Hindlimb muscle (tissue), 1 donor: Measurements from ENCODE around the gene CFAP47. TPM values are rescaled to one million over a fixed set of nuclear protein-coding genes. Genes with fewer than 3 reads are reported as not detected.
A peak's percentile ranks its signal among the peaks of the same experiment; 100 is the strongest.
"Not testable (repeated sequence)": the region's sequence is repeated elsewhere in the genome, so short reads cannot be mapped to it uniquely, and the experiment has no call there.

Experiments used
- DNase-seq: peaks from one replicate; pipeline ENCODE4 v3.0.0-alpha.2; 2013
- polyA plus RNA-seq: library from polyadenylated mRNA; unstranded; fragments of 120-200 nt; gene quantifications from one replicate; pipeline ENCODE4 v1.2.1, GENCODE V29; 2013; ENCODE audit not compliant: insufficient read length

CFAP47 gene, protein sequence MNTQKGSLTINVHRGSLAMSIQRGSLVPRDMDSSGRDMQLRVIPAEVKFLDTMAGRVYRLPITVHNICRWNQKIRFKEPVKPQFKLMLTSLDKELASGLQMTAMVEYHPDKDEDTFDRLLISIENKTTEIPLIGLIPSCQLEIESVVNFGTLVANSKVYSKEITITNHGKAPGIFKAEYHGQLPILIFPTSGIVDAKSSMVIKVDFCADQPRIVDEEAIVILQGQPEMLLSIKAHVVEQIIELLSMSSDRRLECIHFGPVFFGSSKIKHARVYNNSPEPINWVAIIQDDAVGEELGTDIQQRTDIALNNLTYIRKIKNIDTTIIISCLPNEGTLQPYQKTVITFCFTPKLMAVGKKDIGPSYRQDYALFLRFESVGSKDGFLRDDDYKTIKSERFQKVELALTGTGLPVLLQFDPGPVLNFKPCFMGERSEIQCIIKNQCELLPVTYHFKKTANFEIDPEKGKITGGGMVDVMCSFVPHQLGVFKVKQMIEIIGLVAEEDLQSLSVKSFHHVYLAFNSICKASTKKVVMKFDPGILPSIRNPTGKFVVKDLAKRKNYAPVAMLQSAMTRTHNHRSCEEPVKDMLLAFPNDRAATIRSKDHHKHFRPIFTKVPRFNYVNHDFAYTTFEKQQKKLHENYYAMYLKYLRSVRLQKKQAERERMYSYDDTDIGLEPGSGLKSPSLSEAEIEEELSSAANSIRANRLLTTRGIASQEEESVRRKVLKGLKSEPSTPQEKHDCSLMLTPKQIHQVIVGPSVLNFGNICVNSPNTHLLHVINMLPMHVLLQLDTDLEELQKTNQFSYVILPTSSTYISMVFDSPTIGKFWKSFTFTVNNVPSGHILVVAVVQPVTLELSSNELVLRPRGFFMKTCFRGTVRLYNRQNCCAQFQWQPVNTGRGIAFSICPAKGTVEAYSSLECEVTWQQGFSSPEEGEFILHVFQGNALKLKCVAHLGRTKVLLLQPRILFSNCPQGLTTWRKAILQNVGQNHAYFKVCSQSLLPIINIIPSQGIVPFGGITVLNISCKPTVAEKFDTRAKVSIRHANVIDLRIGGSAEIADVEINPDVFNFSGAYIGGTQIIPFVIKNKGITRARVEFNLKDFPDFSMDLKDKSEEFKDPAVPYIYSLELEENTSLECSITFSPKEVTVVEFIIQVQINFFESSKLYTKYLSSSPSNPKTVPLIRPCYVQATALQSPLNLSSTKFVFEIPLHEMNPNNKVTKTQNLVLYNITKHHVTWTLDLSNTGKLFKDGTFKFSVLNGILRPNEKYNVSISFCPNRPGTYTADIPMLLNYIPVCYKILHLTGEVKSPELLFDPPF (N-terminal part only)
- not detected for polyA plus RNA-seq

DNA sequence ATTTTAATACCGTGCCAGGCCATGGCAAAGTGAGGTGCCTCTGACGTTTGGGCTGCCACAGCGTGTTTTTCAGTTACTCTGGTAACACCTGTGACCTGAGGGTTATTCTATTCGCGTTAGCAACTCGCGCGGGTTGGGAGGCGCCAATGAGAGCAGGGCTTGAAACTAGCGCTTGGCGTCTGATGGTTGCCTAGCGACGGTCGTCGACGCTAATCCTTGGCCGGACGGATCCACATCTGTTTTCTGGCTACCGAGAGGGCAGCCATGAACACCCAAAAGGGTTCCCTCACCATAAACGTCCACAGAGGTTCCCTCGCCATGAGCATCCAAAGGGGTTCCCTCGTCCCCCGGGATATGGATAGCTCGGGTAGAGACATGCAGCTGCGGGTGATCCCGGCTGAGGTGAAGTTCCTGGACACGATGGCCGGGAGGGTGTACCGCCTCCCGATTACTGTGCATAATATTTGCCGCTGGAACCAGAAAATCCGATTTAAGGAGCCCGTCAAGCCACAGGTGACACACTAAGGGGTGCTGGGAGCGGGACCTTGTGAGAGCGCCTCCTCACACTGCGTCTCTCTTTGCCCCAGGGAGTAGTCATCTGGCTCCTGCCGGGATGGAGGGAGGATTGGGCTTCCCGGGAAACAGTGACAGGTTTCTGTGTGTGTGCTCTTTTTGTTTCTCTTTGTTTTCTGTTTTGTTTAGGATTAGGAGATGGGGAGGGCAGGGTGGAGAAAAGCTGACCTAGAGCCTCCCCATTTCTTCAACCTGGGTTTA lies at the start of gene CFAP47:
CFAP47 (plus strand) TSS at position 199 of the 774 bp plus-strand sequence; CDS start at position 265, 66 bp downstream.
- peak; percentile 28 for DNase-seq

DNA sequence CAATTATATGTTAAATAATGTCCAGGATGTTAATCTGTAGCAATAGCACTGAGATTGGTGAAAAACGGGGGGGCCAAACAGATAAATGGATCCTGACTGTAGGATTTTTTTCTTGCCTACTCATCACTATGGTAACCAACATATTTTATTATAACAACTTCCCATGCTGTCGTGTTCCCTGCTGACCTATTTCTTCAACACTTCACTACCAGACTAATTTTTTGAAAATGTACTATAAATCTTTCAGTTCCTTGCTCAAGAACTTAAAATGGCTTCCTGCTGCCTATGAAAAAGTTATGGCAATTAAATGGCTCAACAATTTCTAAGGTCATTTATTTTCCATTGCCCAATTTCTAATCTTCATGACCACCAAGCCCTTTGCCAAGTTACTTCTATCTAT lies 38.9 kb upstream of the CFAP47 start:
- no peak for DNase-seq

DNA sequence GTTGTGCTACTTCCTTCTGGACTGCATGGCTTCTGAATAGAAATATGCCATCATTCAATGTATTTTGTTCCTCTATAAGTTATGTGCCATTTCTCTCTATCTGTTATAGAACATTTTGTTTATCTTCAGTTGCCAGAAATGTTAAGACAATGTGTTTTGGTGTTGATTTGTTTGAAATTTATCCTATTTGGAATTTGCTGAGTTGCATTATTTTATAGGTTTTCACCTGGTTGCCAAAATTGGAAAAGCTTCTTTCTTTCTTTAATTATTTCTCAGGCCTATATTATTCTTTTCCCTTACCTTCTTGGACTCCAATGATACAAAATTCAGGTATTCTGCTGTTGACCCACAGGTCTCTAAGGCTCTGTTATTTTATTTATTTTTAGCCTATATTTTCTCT lies 33.4 kb upstream of the CFAP47 start:
- DNase-seq: no peak

DNA sequence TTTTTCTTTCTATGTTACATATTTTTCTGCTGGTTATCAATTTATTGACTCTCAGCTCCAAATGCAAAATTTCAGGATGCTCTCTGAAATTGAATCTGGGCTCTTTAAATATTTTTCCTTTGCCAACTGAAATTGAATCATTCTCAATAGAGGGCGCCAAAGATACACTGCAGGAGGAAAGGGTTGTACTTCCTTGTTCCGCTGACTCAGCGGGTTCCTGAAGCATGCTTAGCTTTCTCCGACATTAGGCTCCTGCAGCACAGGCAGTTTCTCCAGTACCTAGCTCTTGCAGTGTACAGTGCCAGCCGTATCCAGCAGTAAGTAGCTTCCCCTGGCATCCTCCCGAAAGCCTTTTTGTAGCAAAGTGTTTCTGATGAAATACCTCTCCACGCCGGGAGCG lies 28.8 kb upstream of the CFAP47 start:
- peak; percentile 7 for DNase-seq

DNA sequence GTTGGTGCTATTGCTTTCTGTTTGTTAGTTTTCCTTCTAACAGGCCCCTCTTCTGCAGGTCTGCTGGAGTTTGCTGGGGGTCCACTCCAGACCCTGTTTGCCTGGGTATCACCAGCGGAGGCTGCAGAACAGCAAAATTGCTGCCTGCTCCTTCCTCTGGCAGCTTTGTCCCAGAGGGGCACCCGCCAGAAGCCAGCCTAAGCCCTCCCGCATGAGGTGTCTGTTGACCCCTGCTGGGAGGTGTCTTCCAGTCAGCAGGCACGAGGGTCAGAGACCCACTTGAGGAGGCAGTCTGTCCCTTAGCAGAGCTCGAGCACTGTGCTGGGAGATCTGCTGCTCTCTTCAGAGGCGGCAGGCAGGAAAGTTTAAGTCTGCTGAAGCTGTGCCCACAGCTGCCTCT lies 67.3 kb downstream of the CFAP47 start:
- not testable (repeated sequence) for DNase-seq

DNA sequence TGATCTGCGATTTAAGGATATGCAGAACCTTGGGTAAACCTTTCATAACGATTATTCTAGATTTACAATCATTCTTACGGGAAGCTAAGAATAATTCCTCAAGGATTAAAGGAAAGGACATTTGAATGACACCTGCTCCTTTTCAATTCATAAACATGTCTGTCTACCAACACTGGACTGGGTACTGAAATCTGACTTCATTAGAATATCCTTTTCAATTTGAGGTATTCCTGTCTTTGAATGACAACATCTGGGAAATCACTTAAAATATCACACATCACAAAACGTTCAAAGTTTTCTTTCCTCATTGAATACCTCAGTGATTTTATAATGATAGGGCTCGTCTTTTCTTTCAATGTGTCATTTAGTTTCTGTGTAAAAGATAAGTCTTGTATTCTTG lies 87.7 kb downstream of the CFAP47 start:
- DNase-seq: no peak

DNA sequence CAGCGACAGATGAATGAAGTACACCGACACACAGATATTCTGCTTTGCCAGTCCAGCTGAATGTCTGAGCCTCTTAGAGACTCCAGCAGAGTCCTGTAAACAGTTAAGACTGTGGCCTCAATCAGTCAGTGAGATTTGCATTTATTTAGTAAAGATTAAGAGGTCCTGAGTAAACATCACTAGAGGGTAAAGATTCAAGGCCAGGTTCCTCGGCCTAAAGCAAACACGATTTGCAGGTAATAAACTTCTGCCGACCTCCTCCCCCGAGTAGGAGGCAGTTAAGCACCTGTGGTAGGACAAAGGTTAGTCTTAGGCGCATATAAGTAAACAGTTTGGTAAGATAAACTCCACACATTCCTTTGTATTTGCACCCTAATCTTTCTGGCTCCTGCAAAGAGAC lies 99.6 kb downstream of the CFAP47 start:
- no peak for DNase-seq

DNA sequence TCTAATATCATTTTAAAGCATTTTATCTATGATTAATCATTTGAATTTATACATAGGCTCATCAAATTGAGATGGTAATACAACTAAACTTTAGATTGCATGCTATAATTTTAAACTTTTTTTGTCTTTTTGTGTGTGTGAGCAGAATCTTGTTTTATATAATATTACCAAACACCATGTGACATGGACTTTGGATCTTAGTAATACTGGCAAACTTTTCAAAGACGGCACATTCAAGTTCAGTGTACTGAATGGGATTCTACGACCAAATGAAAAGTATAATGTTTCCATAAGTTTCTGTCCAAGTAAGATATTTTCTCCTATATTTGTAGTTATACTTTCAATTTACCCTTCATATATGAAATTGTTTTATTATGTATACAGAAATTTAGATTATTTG lies 116.0 kb downstream of the CFAP47 start:
- DNase-seq: no peak

DNA sequence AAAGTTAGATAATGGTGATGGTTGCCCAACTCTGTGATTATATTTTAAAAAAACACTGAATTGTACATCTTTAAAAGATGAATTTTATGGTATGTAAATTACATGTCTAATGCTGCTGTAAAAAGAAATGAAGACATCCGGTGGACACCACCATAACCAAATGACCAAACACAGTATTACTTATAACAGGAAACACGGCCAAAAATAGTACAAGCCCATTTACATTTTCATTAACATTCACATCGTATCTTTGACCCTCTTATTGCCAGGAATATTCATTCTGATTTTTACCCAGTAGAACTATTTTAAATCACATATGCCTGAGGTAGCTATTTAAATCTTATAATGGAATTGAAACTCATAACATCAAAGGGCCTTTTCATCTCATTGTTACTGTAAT lies 143.2 kb downstream of the CFAP47 start:
- no peak for DNase-seq

DNA sequence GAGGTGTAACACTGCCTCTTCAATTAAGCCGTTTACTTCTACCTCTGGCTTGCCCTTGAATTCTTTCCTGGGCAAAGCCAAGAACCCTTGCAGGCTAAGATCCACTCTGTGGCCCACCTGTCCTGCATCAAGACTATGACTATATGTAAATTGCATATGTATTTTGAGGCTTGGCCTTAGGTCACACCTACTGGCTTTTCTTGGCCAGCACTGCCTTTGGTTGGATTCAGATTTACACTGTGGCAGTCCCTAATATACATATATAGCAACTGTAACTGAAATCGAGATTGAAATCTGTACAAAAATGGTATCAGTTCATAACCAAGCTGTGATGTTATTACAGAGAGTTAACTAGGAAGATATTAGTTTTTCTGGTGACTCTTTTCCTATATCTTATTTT lies 151.5 kb downstream of the CFAP47 start:
- DNase-seq: no peak

DNA sequence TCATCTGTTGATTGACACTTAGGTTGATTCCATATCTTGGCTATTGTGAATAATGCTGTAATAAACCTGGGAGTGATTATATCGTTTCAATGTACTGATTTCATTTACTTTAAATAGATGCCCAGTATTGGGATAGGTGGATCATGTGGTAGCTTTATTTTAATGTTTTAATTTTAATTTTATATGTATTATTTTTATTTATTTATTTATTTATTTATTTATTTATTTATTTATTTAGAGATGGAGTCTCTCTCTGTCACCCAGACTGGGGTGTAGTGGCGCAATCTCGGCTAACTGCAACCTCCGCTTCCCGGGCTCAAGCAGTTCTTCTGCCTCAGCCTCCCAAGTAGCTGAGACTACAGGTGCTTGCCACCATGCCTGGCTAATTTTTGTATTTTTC lies 155.5 kb downstream of the CFAP47 start:
- not testable (repeated sequence) for DNase-seq

DNA sequence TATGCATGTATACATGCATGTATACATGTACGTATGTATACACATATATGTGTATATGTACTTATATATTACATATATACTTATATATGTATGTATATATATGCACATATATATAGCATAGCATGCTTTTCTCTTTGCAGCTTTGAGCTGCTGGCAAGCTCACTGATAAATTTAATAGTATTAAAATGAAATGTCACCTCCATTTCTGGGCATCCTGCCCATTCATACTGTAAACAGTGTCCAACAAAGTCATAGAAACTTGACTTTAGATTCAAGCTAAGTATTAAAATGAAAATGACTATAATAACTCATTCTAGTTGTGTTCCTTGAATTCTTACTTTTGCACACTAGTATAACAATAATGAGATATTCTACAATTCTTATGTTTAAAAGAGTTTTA lies 163.7 kb downstream of the CFAP47 start:
- DNase-seq: no peak

DNA sequence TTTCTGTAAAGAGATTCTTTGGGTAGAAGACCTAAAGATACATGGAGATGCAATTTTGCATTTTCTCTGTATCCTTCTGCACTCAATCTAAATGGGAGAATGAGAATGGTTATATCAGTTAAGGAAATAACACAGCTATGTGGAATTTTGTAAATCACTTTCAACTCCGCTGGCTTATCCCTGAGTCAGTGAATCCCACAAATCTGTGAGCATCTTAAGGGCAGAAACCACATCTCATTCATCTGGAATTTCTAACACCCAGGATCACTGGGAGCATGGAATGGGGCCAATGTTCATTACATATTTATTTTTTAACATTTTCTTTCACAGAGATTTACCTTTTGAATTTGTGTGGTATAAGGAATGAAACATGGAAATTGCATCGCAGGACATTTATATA lies 167.8 kb downstream of the CFAP47 start:
- no peak for DNase-seq

DNA sequence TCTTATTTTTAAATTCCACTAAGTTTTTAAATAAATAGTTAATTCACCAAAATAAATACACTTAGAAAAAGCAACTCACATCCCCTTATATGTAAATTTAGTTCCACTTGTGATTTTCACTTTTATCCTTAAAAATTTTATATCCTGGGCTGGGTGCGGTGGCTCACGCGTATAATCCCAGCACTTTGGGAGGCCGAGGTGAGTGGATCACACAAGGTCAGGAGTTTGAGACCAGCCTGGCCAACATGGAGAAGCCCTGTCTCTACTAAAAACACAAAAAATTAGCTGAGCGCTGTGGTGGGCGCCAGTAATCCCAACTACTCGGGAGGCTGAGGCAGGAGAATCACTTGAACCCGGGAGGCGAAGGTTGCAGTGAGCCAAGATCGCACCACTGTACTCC lies 169.4 kb downstream of the CFAP47 start:
- not testable (repeated sequence) for DNase-seq

DNA sequence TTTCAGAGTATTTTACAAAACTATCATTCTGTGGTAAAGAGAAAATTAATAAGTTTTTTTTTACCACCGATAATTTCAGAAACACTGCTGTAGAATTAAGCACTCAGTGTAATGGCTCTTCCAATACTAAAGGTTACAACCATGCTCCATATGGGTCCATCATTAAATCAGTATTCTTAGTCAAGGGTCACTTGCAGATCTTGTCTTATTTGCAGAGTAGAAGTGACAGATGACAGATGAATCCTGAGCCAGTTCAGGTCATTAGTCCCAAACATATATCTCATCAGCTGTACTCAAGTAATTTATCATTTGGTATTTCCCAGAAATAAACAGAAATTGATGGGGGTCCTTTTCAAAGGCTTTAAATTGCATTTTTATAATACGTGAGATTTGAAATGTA lies 182.9 kb downstream of the CFAP47 start:
- no peak for DNase-seq

DNA sequence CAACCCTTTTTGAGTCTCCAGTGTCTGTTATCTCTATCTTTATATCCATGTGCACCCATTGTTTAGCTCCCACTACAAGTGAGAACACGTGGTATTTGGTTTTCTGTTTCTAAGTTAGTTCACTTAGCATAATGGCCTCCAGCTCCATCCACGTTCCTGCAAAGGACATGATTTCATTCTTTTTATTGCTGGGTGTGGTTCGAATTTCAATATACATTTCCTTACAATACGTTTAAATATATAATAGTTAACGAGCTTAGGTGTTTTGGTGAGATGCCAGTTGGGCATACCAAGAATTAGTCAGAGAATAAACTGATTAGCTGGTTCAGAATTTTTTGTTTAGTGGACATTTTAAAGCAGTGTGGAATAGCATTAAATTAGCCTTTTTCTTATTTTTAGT lies 196.7 kb downstream of the CFAP47 start:
- DNase-seq: no peak

DNA sequence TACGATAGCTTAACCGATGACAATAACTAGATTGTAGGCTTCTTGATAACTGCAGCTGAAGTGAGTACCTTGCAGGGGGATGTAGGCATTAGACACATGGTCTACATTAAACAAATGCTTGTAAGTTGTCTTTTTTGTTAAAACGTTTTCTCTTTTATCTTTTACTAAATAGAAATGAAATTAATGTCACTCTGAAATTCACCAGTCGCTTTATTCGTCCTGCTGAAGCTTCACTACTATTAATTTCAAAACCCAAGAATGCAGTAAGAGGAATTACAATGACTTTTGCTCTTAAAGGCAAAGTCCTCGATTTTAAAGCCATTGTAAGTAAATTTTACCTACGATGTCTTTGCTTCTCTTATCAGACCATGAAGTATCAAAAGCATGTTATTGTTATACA lies 239.7 kb downstream of the CFAP47 start:
- DNase-seq: no peak

DNA sequence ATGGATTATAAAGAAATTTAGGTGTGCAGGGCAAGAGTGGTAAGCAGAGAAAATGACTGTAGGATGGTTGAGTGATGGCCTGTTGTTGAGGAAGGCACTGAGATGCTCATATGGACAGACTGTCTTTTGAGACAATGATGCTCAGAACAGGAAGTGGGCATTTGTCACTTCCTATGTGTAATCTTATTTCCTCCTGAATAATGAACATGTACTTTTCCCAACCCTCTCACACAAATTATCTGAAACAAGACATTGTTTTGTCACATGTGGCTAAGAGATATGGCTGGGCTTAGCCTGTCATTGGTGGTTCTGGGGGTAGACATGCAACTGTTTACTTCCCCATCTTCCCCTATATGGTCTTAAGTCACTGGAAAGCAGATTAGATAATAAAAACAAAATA lies 240.5 kb downstream of the CFAP47 start:
- no peak for DNase-seq

DNA sequence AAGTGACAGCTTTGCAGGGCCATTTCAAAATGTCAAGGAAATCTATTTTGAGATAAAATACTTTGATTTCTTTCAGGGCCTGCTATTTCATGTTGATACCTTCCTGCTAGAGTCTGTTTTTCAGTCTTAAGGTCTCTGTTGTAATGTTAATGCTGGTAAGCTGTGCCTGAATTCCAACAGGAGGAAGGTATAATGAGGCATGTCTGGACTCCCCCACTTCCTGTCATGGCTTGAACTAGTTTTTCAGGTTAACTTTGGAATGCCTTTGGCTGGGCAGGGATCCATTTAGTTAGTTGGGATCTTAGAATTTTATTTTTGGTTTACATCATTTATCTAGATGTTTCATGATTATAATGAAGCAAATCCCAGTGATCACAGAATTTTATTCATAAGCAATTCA lies 279.0 kb downstream of the CFAP47 start:
- no peak for DNase-seq

DNA sequence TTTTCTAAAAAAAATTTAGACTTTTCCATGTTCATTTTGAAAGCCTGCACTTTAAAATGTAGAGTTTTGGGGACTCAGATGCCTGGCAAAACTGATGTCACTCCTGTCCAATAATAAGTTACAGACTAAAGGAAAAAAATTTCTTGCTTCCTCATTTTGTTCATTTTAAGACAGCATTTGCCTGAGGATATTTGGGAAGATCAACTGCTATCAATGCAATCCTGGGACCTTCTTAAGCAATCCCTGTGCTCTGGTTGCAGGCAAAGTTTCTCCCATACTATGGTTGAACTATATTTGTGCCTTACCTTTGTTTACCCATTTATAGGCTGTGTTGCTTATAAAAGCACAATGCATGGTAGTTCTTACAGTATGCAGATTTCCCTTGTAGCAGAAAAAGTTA lies 280.4 kb downstream of the CFAP47 start:
- DNase-seq: no peak

DNA sequence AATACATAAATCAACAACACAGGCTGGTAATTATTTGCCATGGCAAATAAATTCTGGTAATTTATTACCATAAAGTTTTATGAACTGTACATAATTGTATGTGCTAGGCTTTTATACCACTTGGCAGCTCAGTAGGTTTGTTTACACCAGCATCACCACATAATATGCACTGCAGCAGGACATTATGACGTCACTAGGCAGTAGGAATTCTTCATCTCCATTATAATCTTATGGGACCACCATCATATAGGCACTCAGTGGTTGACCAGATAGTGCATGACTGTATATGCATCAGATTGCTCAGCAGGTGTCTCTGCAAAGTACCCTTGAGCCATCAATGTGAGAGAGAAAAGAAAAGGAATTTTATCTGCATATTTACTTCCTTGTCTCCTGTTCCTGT lies 295.4 kb downstream of the CFAP47 start:
- DNase-seq: no peak

DNA sequence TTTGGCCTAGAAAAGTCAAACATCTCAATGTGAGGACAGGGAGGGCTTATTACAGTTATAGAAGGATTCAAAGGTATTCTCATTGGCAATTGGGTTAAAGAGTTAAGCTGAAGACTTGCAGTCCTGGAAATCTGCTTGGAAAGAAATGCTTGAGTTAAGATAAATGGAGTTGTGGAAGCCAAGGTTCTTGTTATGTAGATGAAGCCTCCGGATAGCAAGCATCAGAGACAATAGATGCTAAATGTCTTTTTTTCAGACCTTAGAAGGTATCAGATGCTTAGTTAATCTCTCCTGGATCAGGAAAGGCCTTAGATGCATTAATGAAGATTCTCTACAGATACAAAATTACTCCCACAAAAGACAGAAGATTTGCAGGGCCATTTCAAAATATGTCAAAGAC lies 299.3 kb downstream of the CFAP47 start:
- DNase-seq: no peak
